ENCODE data around the gene GPR61.

GRCh38 chr1:109592916-109593315, 53.2 kb downstream of the GPR61 start:
- TF ChIP-seq CTCF (IDR thresholded peaks at IDR 0.05; ENCODE audit: low read length) (no peak), EZH2 (IDR thresholded peaks at IDR 0.05; ENCODE audit: borderline replicate concordance, low read length) (no peak)
